Measurements from ENCODE around the gene SKI.
"Not testable (repeated sequence)": the region's sequence is repeated elsewhere in the genome, so short reads cannot be mapped to it uniquely, and the experiment has no call there.

SKI gene

DNA sequence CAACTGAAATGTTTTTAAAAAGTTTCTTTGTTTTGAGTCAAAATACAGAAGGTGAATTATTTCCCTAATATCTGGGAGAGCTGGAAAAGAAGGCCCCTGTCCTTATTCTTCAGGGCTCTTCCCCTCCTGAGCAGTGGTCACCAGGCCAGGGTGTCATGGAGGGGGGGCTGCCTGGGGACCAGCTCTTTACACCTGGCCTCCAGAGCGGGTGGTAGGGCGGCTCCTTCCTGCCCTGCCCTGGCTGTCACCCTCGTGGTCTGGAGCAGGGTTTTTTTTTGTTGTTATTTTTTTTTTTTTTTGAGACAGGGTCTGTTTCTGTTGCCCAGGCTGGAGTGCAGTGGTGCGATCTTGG is 6.6 kb downstream of the SKI start:
- no peaks in the 10 kb centered on the region; the same call in 1 of the 2 replicates for H3K36me3 ChIP-seq (ENCODE audit: insufficient read depth, low read length)
- H3K9me3 ChIP-seq (ENCODE audit: control insufficient read depth, insufficient read depth, low read length) = no peaks in the 10 kb centered on the region
- H3K4me1 ChIP-seq (ENCODE audit: insufficient read depth, low read length) = peaks cover 10% of the 10 kb centered on the region; the same call in 1 of the 2 replicates
- H3K9ac ChIP-seq (ENCODE audit: low read depth, low read length) = no peak overlapping the region

- Histone ChIP-seq H3K9me3 (ENCODE audit: control insufficient read depth, insufficient read depth, low read length) (no peaks in the 10 kb centered on the region), H3K36me3 (ENCODE audit: insufficient read depth, low read length) (no peaks in the 10 kb centered on the region; the same call in 1 of the 2 replicates), H3K9ac (ENCODE audit: low read depth, low read length) (no peak overlapping the region), H3K4me1 (ENCODE audit: insufficient read depth, low read length) (peaks cover 10% of the 10 kb centered on the region; the same call in 1 of the 2 replicates)
Measured at GRCh38 chr1:2235300-2235998, 7.3 kb downstream of the SKI start.

- peaks cover 10% of the 10 kb centered on the region; the same call in 1 of the 2 replicates for H3K4me1 ChIP-seq (ENCODE audit: insufficient read depth, low read length)
- H3K36me3 ChIP-seq (ENCODE audit: insufficient read depth, low read length) = no peaks in the 10 kb centered on the region; the same call in 1 of the 2 replicates
- H3K9me3 ChIP-seq (ENCODE audit: control insufficient read depth, insufficient read depth, low read length) = no peaks in the 10 kb centered on the region
- H3K9ac ChIP-seq (ENCODE audit: low read depth, low read length) = no peak overlapping the region
Measured at GRCh38 chr1:2236695-2237677, 8.9 kb downstream of the SKI start.

GRCh38 chr1:2237773-2238172 is 9.7 kb downstream of the SKI start:
- no peak overlapping the region for H3K9ac ChIP-seq (ENCODE audit: low read depth, low read length)

GRCh38 chr1:2238361-2239012 is 10.4 kb downstream of the SKI start:
- no peak overlapping the region for H3K9ac ChIP-seq (ENCODE audit: low read depth, low read length)
- no peaks in the 10 kb centered on the region; the same call in 1 of the 2 replicates for H3K36me3 ChIP-seq (ENCODE audit: insufficient read depth, low read length)
- H3K9me3 ChIP-seq (ENCODE audit: control insufficient read depth, insufficient read depth, low read length) = no peaks in the 10 kb centered on the region
- peaks cover 3% of the 10 kb centered on the region; the same call in 1 of the 2 replicates for H3K4me1 ChIP-seq (ENCODE audit: insufficient read depth, low read length)

More at GRCh38 chr1:2237773-2238172, 9.7 kb downstream of the SKI start:
- peaks cover 6% of the 10 kb centered on the region; the same call in 1 of the 2 replicates for H3K4me1 ChIP-seq (ENCODE audit: insufficient read depth, low read length)
- no peaks in the 10 kb centered on the region; the same call in 1 of the 2 replicates for H3K36me3 ChIP-seq (ENCODE audit: insufficient read depth, low read length)
- H3K9me3 ChIP-seq (ENCODE audit: control insufficient read depth, insufficient read depth, low read length) = no peaks in the 10 kb centered on the region

DNA sequence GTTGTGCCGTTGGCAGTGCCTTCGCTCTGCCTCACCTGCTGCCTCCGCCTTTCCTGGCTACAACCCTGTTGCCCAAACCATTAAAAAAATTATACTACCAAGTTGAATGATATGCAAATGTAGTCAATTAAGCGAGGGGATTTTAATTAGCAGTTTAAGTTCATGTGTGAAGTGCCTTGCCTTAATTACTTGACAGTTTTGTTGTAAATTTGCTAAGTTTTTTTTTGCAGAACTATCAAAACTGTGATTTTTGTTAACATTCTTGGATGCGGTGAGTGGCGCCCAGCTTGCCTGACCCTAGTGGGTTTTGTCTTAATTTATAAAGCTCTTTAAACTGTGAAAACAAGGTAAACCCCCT is 10.9 kb downstream of the SKI start:
- H3K9me3 ChIP-seq (ENCODE audit: control insufficient read depth, insufficient read depth, low read length) = no peaks in the 10 kb centered on the region
- H3K4me1 ChIP-seq (ENCODE audit: insufficient read depth, low read length) = no peaks in the 10 kb centered on the region
- no peaks in the 10 kb centered on the region; the same call in 1 of the 2 replicates for H3K36me3 ChIP-seq (ENCODE audit: insufficient read depth, low read length)
- H3K9ac ChIP-seq (ENCODE audit: low read depth, low read length) = no peak overlapping the region

- H3K36me3 ChIP-seq (ENCODE audit: insufficient read depth, low read length) = no peaks in the 10 kb centered on the region; the same call in 1 of the 2 replicates
Measured at GRCh38 chr1:2239384-2239985, 11.4 kb downstream of the SKI start.

GRCh38 chr1:2240270-2241156 is 12.4 kb downstream of the SKI start:
- H3K36me3 ChIP-seq (ENCODE audit: insufficient read depth, low read length) = no peaks in the 10 kb centered on the region; the same call in 1 of the 2 replicates
- no peak overlapping the region for H3K9ac ChIP-seq (ENCODE audit: low read depth, low read length)
- H3K4me1 ChIP-seq (ENCODE audit: insufficient read depth, low read length) = no peaks in the 10 kb centered on the region
- no peaks in the 10 kb centered on the region for H3K9me3 ChIP-seq (ENCODE audit: control insufficient read depth, insufficient read depth, low read length)

More at GRCh38 chr1:2239384-2239985, 11.4 kb downstream of the SKI start:
- Histone ChIP-seq H3K9me3 (ENCODE audit: control insufficient read depth, insufficient read depth, low read length) (no peaks in the 10 kb centered on the region), H3K9ac (ENCODE audit: low read depth, low read length) (no peak overlapping the region), H3K4me1 (ENCODE audit: insufficient read depth, low read length) (no peaks in the 10 kb centered on the region)

DNA sequence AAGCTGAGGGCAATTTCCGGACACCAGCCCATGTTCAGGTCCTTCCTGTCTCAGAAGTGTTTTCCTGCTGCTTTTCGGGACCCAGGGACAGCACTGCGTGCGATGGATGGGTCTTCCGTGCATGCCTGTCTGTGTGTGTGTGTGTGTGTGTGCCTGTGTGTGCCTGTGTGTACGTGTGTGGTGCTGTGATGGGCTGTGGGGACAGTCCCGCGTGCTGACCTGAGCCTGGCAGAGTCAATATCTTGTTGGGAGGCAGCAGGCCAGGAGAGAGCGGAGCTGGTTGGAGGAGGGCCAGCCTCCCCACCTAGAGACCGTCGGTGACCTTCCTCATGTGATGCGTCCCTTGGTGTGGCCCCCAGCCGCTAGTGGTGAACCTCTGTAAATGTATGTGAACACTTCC is 13.7 kb downstream of the SKI start:
- H3K9ac ChIP-seq (ENCODE audit: low read depth, low read length) = no peak overlapping the region
- peaks cover 10% of the 10 kb centered on the region for H3K4me1 ChIP-seq (ENCODE audit: insufficient read depth, low read length)
- H3K9me3 ChIP-seq (ENCODE audit: control insufficient read depth, insufficient read depth, low read length) = no peaks in the 10 kb centered on the region
- no peaks in the 10 kb centered on the region; the same call in 1 of the 2 replicates for H3K36me3 ChIP-seq (ENCODE audit: insufficient read depth, low read length)

DNA sequence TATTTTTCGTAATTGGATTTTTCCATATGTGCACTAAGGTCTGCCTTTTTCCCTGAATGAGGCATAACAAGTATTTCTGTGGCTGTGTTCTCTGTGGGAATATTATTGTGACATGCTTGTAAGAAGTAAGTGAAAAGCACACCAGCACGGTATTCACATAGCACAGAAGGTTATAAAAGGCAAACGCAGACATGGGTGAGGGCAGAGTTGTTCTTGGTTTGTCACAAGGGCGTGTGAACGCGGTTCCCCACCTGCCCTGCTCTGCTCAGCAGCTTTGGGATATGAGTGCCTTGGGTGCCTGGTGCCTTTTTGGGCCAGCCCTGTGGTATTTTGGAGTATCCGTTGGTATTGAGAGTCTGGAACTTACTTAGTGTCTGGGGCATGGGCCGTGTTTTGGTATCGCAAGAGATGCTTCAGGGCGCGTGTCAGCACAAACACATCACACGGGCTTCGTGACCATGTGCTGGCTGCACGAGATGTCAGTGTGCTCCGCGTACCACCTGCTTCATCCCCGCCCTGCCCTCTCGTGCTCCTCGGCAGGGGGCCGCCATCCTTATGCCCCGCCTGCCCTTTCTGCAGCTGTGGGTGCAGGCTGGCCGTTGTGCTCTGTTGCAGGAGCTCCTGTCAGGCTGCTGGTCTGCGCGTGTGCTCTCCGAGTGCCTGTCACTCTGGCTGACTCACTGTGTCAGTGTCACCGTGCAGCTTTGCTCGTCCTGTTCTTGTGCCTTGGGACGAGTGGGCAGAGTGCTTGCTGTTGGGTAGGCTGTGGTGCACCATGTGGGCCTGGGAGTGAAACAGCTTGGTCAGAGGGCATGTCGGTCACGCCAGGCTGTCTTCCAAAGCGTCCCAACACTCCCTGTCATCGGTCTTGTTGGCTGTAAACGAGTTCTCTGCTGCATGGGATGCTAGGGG is 15.0 kb downstream of the SKI start:
- Histone ChIP-seq H3K9me3 (ENCODE audit: control insufficient read depth, insufficient read depth, low read length) (no peaks in the 10 kb centered on the region), H3K4me1 (ENCODE audit: insufficient read depth, low read length) (peaks cover 18% of the 10 kb centered on the region), H3K9ac (ENCODE audit: low read depth, low read length) (no peak overlapping the region), H3K36me3 (ENCODE audit: insufficient read depth, low read length) (no peaks in the 10 kb centered on the region; the same call in 1 of the 2 replicates)

DNA sequence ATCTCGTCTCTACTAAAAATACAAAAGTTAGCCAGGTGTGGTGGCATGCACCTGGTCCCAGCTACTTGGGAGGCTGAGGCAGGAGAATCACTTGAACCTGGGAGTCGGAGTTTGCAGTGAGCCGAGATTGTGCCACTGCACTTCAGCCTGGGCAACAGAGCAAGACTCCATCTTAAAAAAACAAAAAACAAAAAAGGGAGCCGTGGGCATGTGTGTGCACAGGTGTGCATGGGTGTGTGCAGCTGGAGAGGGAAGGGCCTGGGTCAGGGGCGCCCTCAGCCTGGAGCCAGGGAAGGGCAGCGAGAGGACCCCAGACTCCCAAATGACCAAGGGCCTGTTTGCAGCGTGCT is 18.9 kb downstream of the SKI start:
- H3K36me3 ChIP-seq (ENCODE audit: insufficient read depth, low read length); H3K9me3 ChIP-seq (ENCODE audit: control insufficient read depth, insufficient read depth, low read length); H3K9ac ChIP-seq (ENCODE audit: low read depth, low read length): not testable (repeated sequence)
- H3K4me1 ChIP-seq (ENCODE audit: insufficient read depth, low read length) = peaks cover 41% of the 10 kb centered on the region

DNA sequence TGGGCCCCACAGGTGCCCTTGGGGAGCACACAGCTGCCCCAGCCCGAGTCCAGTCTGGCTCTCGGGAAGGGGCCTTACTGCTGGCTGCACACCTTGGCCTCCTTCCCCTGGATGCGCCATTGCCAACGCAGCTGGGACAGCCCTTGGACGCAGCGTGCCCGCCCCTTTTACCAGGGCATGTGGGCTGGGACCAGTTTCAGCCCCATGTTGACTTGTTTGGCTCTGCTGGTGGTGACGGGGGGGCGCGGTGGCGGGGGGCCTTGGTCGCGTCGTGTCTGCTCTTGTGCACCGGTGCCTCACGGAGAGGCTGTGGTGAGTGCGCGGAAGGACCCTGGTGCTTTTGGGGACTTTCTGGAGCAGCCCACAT is 19.6 kb downstream of the SKI start:
- Histone ChIP-seq H3K9me3 (ENCODE audit: control insufficient read depth, insufficient read depth, low read length) (no peaks in the 10 kb centered on the region), H3K4me1 (ENCODE audit: insufficient read depth, low read length) (peaks cover 41% of the 10 kb centered on the region), H3K9ac (ENCODE audit: low read depth, low read length) (peak overlapping the region; percentile 35; the same call in 1 of the 2 replicates), H3K36me3 (ENCODE audit: insufficient read depth, low read length) (no peaks in the 10 kb centered on the region)

All from ES-I3 (cell line).